ENCODE results near the gene CDK17. TPM values are rescaled to one million over a fixed set of nuclear protein-coding genes. Genes with fewer than 3 reads are reported as not detected.

The CDK17 gene
- total RNA-seq, 1 donor from 2014 or later: 46.7 TPM

- H3K4me1 Mint-ChIP-seq (ENCODE audit: low read depth, unreplicated experiment): peaks cover 37% of the 10 kb centered on the region
- H3K4me3 Mint-ChIP-seq (ENCODE audit: unreplicated experiment): no peak overlapping the region
- peaks cover 8% of the 10 kb centered on the region for H3K27me3 Mint-ChIP-seq (ENCODE audit: unreplicated experiment)
- peaks cover 5% of the 10 kb centered on the region for H3K9me3 Mint-ChIP-seq (ENCODE audit: unreplicated experiment)
- TF ChIP-seq CTCF (IDR thresholded peaks at IDR 0.05; ENCODE audit: partially characterized antibody, unreplicated experiment): no peak
- H3K36me3 Mint-ChIP-seq (ENCODE audit: unreplicated experiment): no peaks in the 10 kb centered on the region
- H3K27ac Mint-ChIP-seq (ENCODE audit: unreplicated experiment): no peak overlapping the region
- DNase-seq: no peak
Observed at GRCh38 chr12:96238336-96239047, 161.7 kb downstream of the CDK17 start.

- Mint-ChIP-seq H3K36me3 (ENCODE audit: unreplicated experiment) (no peaks in the 10 kb centered on the region), H3K27ac (ENCODE audit: unreplicated experiment) (no peak overlapping the region), H3K4me3 (ENCODE audit: unreplicated experiment) (no peak overlapping the region), H3K9me3 (ENCODE audit: unreplicated experiment) (peaks cover 5% of the 10 kb centered on the region), H3K27me3 (ENCODE audit: unreplicated experiment) (peaks cover 8% of the 10 kb centered on the region), H3K4me1 (ENCODE audit: low read depth, unreplicated experiment) (peaks cover 40% of the 10 kb centered on the region)
- no peak for DNase-seq
- no peak for TF ChIP-seq CTCF (IDR thresholded peaks at IDR 0.05; ENCODE audit: partially characterized antibody, unreplicated experiment)
Observed at GRCh38 chr12:96237465-96238077, 162.7 kb downstream of the CDK17 start.

- Mint-ChIP-seq H3K36me3 (ENCODE audit: unreplicated experiment) (no peaks in the 10 kb centered on the region), H3K27me3 (ENCODE audit: unreplicated experiment) (peaks cover 8% of the 10 kb centered on the region), H3K9me3 (ENCODE audit: unreplicated experiment) (peaks cover 5% of the 10 kb centered on the region), H3K4me3 (ENCODE audit: unreplicated experiment) (no peak overlapping the region), H3K4me1 (ENCODE audit: low read depth, unreplicated experiment) (peaks cover 40% of the 10 kb centered on the region), H3K27ac (ENCODE audit: unreplicated experiment) (no peak overlapping the region)
- DNase-seq: no peak
- no peak for TF ChIP-seq CTCF (IDR thresholded peaks at IDR 0.05; ENCODE audit: partially characterized antibody, unreplicated experiment)
Observed at GRCh38 chr12:96237035-96237434, 163.2 kb downstream of the CDK17 start.

GRCh38 chr12:96236221-96236822 lies 163.9 kb downstream of the CDK17 start:
- Mint-ChIP-seq H3K4me1 (ENCODE audit: low read depth, unreplicated experiment) (peaks cover 36% of the 10 kb centered on the region), H3K27me3 (ENCODE audit: unreplicated experiment) (peaks cover 9% of the 10 kb centered on the region), H3K36me3 (ENCODE audit: unreplicated experiment) (no peaks in the 10 kb centered on the region), H3K27ac (ENCODE audit: unreplicated experiment) (no peak overlapping the region), H3K9me3 (ENCODE audit: unreplicated experiment) (peaks cover 5% of the 10 kb centered on the region), H3K4me3 (ENCODE audit: unreplicated experiment) (no peak overlapping the region)
- no peak for TF ChIP-seq CTCF (IDR thresholded peaks at IDR 0.05; ENCODE audit: partially characterized antibody, unreplicated experiment)
- DNase-seq: no peak

- Mint-ChIP-seq H3K9me3 (ENCODE audit: unreplicated experiment) (peaks cover 6% of the 10 kb centered on the region), H3K27ac (ENCODE audit: unreplicated experiment) (no peak overlapping the region), H3K27me3 (ENCODE audit: unreplicated experiment) (peaks cover 9% of the 10 kb centered on the region), H3K36me3 (ENCODE audit: unreplicated experiment) (no peaks in the 10 kb centered on the region), H3K4me1 (ENCODE audit: low read depth, unreplicated experiment) (peaks cover 32% of the 10 kb centered on the region), H3K4me3 (ENCODE audit: unreplicated experiment) (no peak overlapping the region)
- TF ChIP-seq CTCF (IDR thresholded peaks at IDR 0.05; ENCODE audit: partially characterized antibody, unreplicated experiment): no peak
- DNase-seq: no peak
Observed at GRCh38 chr12:96235484-96235826, 164.8 kb downstream of the CDK17 start.

Data from glutamatergic neuron (in vitro differentiated cells).